Measurements from ENCODE around the gene ANKRD7.

ANKRD7 gene

GRCh38 chr7:118214051-118214832, 10.3 kb upstream of the ANKRD7 start:
- Histone ChIP-seq H4K20me1 (ENCODE audit: insufficient read depth, low read length, poor library complexity, severe bottlenecking) (no peaks in the 10 kb centered on the region), H3K27me3 (ENCODE audit: insufficient read depth, low read length, poor library complexity, severe bottlenecking) (no peaks in the 10 kb centered on the region), H3K79me2 (ENCODE audit: insufficient read depth, low read length) (no peaks in the 10 kb centered on the region), H3K4me2 (ENCODE audit: low read depth, low read length, poor library complexity, severe bottlenecking) (no peak overlapping the region), H3K36me3 (ENCODE audit: insufficient read depth, low read length) (no peaks in the 10 kb centered on the region), H3K9ac (ENCODE audit: low read depth, low read length, poor library complexity, severe bottlenecking) (no peak overlapping the region), H3K4me3 (ENCODE audit: low read length, poor library complexity, severe bottlenecking) (no peak overlapping the region), H3F3A (ENCODE audit: low read depth) (no peaks in the 10 kb centered on the region), H2AFZ (ENCODE audit: low read length) (no peak overlapping the region), H3K4me1 (ENCODE audit: insufficient read depth, low read length, poor library complexity, severe bottlenecking) (no peaks in the 10 kb centered on the region), H3K9me2 (replicated peaks; ENCODE audit: low read depth, low read length) (no peaks in the 10 kb centered on the region), H3K9me3 (ENCODE audit: insufficient read depth, low read depth, low read length) (no peaks in the 10 kb centered on the region)
- TF ChIP-seq CTCF (conservative IDR thresholded peaks at IDR 0.05; ENCODE audit: low read length), result no peak
- TF ChIP-seq EZH2phosphoT487 (IDR thresholded peaks at IDR 0.05; ENCODE audit: borderline replicate concordance), result no peak

- Histone ChIP-seq H3K9me2 (replicated peaks; ENCODE audit: low read depth, low read length) (no peaks in the 10 kb centered on the region), H3K4me1 (ENCODE audit: insufficient read depth, low read length, poor library complexity, severe bottlenecking) (no peaks in the 10 kb centered on the region), H3K27me3 (ENCODE audit: insufficient read depth, low read length, poor library complexity, severe bottlenecking) (no peaks in the 10 kb centered on the region), H3K79me2 (ENCODE audit: insufficient read depth, low read length) (no peaks in the 10 kb centered on the region), H4K20me1 (ENCODE audit: insufficient read depth, low read length, poor library complexity, severe bottlenecking) (no peaks in the 10 kb centered on the region), H3K4me3 (ENCODE audit: low read length, poor library complexity, severe bottlenecking) (no peak overlapping the region), H3K9me3 (ENCODE audit: insufficient read depth, low read depth, low read length) (no peaks in the 10 kb centered on the region), H3K9ac (ENCODE audit: low read depth, low read length, poor library complexity, severe bottlenecking) (no peak overlapping the region), H3F3A (ENCODE audit: low read depth) (no peaks in the 10 kb centered on the region), H3K4me2 (ENCODE audit: low read depth, low read length, poor library complexity, severe bottlenecking) (no peak overlapping the region), H3K36me3 (ENCODE audit: insufficient read depth, low read length) (no peaks in the 10 kb centered on the region), H2AFZ (ENCODE audit: low read length) (no peak overlapping the region)
- TF ChIP-seq CTCF (conservative IDR thresholded peaks at IDR 0.05; ENCODE audit: low read length) (no peak), EZH2phosphoT487 (IDR thresholded peaks at IDR 0.05; ENCODE audit: borderline replicate concordance) (no peak)
Observed at GRCh38 chr7:118214833-118215182, 9.7 kb upstream of the ANKRD7 start.

GRCh38 chr7:118217210-118217619, 7.3 kb upstream of the ANKRD7 start:
- H3K4me2 ChIP-seq (ENCODE audit: low read depth, low read length, poor library complexity, severe bottlenecking), result no peak overlapping the region
- H3K9me3 ChIP-seq (ENCODE audit: insufficient read depth, low read depth, low read length), result no peaks in the 10 kb centered on the region
- no peaks in the 10 kb centered on the region for H3K36me3 ChIP-seq (ENCODE audit: insufficient read depth, low read length)
- no peaks in the 10 kb centered on the region for H3K9me2 ChIP-seq (replicated peaks; ENCODE audit: low read depth, low read length)
- H3K9ac ChIP-seq (ENCODE audit: low read depth, low read length, poor library complexity, severe bottlenecking), result no peak overlapping the region
- TF ChIP-seq EZH2phosphoT487 (IDR thresholded peaks at IDR 0.05; ENCODE audit: borderline replicate concordance) (no peak), CTCF (conservative IDR thresholded peaks at IDR 0.05; ENCODE audit: low read length) (no peak)
- no peaks in the 10 kb centered on the region for H3K27me3 ChIP-seq (ENCODE audit: insufficient read depth, low read length, poor library complexity, severe bottlenecking)
- no peaks in the 10 kb centered on the region for H3K79me2 ChIP-seq (ENCODE audit: insufficient read depth, low read length)
- H3K4me3 ChIP-seq (ENCODE audit: low read length, poor library complexity, severe bottlenecking), result no peak overlapping the region
- H3K4me1 ChIP-seq (ENCODE audit: insufficient read depth, low read length, poor library complexity, severe bottlenecking), result no peaks in the 10 kb centered on the region
- H2AFZ ChIP-seq (ENCODE audit: low read length), result no peak overlapping the region; the same call in 1 of the 2 replicates
- H3F3A ChIP-seq (ENCODE audit: low read depth), result no peaks in the 10 kb centered on the region
- no peaks in the 10 kb centered on the region for H4K20me1 ChIP-seq (ENCODE audit: insufficient read depth, low read length, poor library complexity, severe bottlenecking)

Measured in Loucy (cell line).